ENCODE data around the gene ARRDC5.
"Not testable (repeated sequence)": the region's sequence is repeated elsewhere in the genome, so short reads cannot be mapped to it uniquely, and the experiment has no call there.

Gene ARRDC5

DNA sequence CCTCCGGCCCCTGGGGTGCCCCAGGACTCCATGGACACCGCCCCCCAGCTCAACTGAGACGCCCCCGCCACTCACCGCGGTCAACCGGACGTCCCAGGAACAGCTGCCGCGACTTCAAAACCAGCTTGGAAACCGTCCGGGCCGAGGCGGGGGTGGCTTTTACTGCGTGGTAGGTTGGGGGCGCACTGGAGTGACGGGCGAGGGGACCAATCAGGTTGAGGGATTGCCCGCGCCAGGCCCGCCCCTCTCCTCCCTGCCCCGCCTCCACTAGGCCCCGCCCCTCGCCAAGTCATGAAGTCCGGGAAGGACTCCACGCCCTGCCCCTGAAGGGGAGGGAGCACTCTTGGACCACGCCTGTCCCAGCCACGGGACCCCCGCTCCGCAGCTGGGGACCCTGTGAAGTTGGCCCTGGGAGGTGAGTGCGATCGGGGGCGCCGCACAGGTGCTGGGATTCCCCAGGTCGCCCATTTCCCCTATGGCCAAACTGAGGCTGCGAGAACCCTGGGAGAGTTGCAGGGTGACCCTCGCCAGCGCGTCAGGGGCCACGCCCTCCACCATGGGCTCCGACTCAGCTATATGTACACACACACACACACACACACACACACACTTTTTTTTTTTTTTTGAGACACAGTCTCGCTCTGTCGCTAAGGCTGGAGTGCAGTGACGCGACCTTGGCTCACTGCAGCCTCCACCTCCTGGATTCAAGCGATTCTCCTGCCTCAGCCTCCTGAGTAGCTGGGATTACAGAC lies 35.0 kb downstream of the ARRDC5 start, which contains the start of gene PLIN3:
TSS of gene PLIN3 (minus strand) at position 134 of the 752 bp plus-strand sequence. CDS start 6,273 bp downstream, outside the sequence.
- FAIRE-seq: no peak

DNA sequence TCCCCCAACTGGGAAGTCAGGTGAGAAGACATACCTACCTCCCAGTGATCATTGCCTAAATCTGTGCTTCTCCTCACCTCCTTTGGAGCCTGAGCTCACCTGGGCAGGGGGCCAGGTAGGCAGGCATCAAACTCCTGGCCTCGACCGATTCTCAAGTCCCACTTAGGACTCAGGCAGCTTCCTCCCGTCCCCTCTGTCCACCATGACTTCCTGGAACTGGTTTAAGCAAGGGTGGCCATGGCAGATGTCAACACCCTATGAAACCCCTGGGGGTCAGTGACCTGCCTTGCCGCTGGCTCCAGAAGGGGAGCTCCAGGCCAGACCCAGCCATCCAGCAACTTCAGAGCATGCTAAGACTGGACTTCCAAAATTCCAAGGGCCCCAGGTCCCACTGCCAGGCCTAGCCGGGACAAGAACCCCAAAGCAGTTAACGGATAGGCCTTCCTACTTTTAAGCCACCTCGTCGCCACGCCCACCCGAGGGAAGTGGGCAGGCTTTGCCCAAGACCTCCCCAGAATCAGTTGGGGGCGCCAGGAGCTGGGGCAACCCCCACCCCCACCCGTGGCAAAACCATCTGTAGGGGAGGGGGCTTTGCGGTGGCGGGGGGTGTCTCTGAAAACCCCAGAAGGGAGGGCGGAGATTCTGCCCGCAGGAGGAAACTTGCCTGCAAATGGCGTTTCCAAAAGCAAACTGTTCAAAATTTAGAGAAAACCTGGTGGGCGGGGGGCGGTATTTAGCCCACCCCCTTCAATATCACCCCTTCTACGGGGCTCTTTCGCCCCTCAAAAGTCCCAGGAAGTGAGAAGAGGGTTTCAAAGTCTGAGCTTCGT lies 35.9 kb downstream of the ARRDC5 start:
- FAIRE-seq: no peak

DNA sequence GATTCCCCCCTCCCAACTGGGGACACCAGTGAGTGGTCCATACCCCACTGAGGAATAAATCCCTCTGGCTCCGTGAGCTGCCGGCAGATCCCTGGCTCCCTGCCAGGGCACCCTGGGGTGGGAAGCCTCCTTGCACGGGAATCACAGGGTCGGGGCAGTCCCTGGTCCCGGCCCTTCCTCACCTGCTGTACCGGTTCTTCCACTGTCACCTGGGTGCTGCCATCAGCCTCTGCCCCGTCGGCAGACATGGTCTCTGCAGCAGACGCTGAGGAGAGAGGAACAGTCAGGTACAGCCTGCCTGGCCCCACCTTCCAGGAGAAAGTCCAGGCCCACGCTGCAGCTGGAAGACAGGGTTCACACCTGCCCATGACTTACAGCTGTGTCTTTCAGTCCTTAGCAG lies 41.5 kb downstream of the ARRDC5 start:
- FAIRE-seq: no peak

DNA sequence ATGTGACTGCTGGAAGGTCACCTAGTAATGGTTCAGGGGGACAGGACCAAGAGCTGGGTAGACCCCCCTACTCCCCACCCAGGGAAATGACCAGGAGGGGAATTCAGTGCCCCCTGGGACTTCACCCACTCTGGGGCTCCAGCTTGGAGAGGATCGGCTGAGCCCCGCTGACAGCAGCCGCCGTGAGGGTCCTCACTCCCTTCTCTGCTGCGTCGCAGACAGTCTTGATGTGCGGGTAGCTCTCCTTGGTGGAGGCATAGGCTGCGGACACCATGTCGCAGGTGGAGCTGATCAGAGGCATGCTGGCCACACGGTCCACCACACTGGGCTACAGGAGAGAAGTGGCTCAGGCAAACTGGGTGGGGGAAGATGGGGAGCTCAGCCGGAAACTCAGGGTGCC lies 43.0 kb downstream of the ARRDC5 start:
- no peak for FAIRE-seq

DNA sequence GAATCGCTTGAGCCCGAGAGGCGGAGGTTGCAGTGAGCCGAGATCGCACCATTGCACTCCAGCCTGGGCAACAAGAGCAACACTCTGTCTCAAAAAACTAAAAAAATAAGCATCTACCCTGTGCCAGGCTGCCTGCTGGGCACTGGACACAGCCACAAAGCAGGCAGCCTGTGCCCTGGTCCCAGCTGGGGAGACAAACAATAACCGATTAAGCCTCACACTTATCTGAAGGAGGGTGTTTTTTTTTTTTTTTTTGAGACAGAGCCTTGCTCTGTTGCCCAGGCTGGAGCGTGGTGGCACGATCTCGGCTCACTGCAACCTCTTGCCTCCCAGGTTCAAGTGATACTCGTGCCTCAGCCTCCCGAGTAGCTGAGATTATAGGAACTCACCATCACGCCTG lies 46.2 kb downstream of the ARRDC5 start:
- not testable (repeated sequence) for FAIRE-seq

DNA sequence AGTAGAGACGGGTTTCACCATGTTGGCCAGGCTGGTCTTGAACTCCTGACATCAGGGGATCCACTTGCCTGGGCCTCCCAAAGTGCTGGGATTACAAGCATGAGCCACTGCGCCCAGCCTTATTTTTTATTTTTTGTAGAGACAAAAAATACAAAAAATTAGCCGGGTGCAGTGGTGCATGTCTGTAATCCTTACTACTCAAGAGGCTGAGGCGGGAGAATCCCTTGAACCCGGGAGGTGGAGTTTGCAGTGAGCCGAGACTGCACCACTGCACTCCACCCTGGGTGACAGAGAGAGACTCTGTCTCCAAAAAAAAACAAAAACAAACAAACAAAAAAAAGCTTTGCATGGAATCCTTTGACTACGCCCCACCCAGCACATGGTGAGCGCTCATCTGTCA lies 49.2 kb downstream of the ARRDC5 start:
- FAIRE-seq: not testable (repeated sequence)

DNA sequence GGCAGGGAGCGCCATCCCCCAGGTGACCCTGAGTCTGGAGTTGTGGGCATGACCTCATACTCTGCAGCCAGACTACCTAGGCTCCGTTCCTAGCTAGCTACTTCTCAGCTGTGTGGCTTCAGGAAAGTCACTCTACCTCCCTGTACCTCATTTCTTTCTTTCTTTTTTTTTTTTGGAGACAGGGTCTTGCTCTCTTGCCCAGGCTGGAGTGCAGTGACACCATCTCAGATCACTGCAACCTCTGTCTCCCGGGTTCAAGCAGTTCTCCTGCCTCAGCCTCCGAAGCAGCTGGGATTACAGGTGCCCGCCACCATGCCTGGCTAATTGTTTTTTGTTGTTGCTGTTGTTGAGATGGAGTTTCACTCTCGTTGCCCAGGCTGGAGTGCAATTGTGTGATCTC lies 50.2 kb downstream of the ARRDC5 start:
- no peak for FAIRE-seq

DNA sequence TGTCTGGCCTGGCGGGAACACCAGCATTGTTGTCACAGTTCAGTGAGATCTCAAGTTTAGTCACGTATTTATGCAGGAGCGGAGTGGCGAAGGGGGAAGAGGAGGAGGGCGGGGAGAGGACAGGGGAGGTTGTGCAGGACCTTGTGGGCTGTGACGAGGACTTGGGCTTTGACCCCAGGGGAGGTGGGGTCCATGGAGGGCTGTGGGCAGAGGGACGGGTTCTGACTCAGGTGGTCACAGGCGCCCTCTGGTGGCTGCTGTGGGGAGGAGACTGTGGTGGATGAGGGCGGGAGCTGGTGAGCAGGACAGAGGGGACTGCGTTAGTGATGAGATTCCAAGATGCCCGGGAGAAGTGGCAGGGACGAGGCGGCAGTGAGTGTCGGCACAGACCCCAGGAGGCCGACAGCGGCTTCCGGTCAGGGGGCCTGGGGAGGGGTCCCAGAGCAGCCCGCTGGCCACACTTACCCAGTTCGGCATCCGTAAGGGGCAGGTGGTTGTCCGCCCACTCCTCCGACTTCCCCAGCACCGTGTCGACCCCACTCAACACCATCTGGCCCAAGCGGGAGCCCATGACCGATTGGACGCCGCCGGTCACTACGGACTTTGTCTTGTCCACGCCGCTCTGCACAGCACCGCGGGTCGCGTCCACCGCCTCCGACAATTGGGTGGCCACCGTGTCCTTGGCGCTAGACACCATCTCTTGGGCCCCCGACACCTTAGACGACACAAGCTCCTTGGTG lies 51.0 kb downstream of the ARRDC5 start:
- FAIRE-seq: no peak

DNA sequence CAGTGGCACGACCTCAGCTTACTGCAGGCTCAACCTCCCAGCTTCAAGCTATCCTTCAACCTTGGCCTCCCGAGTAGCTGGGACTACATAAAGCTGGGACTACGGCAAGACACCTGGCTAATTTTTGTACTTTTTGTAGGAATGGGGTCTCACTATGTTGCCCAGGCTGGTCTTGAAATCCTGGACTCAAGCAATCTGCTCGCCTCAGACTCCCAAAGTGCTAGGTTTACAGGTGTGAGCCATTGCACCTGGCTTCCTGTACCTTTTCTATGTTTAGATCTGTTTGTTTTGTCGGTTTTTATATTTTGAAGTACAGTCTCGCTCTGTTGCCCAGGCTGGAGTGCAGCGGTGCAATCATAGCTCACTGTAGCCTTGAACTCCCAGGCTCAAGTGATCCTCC lies 53.7 kb downstream of the ARRDC5 start:
- FAIRE-seq: no peak

DNA sequence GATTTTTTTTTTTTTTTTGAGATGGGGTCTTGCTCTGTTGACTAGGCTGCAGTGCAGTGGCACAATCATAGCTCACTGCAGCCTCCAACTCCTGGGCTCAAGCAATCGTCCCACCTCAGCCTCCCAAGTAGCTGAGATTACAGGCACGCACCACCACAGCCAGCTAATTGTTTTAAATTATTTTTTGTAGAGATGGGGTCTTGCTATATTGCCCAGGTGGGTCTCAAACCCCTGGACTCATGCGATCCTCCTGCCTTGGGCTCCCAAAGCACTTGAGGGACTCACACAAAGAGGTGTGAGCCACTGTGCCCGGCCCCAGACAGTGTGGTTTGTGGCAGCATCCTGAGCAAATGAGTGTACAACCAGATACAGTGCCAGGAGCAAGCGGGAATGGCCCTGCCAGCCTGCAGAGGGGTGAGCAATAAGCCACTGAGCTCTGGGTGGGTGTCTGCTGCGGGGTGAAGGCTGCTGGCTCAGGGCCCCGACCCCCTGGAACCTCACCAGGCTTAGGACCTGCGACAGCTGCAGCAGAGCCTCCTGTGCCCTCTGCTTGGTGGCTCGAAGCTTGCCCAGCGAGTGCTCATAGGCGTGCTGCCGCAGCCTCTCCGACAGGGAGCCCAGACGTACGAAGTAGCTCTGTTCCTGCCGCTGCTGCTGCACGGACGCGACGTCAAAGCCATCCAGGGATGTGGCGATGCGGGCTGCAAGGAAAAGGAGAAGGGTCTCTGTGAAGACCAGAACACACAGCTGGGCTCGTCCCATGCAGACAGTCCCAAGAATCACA lies 55.3 kb downstream of the ARRDC5 start:
- FAIRE-seq: no peak

DNA sequence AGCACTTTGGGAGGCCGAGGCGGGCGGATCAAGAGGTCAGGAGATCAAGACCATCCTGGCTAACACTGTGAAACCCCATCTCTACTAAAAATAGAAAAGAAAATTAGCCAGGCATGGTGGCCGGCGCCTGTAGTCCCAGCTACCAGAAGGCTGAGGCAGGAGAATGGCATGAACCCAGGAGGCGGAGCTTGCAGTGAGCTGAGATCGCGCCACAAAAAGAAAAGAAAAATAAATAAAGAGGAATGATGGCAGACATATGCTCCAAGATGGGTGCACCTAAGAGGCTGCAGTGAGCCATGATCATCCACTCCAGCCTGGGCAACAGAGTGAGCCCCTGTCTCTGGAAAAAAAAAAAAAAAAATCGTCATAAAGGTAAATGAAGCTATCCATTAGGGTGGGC lies 56.7 kb downstream of the ARRDC5 start:
- FAIRE-seq: not testable (repeated sequence)

DNA sequence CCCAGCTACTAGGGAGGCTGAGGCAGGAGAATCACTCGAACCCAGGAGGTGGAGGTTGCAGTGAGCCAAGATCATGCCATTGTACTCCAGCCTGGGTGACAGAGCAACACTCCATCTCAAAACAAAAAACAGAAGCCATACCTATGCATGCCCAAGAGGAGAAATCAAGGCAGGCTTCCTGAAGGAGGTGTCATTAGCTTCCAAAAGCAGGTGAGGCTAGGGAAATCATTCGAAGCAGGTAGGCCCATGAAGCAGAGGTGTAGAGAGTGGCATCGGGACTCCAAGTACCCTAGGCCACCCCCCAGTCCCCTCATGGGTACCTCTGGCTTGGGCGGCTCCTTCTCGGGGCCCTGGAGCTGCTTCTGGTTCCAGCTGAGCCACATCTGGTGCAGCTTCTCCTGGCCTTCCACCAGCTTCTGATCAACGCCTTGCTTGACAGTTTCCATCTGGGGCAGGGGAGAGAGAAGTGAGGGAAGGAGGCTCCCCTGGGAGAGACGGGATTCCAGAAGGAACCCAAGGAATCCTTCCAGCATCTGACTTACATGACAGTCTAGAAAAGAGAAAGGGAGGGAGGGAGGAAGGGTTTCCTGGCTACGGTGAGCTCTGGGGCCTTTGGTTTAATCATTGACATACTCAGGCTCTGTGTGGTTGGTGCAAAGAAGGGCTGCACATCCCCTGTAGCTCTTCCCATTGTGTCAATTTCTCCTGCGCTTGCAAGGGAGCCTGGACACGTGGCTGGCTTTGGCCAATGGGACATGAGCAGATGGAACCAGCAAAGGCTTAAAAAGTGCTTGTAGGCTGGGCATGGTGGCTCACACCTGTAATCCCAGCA lies 58.1 kb downstream of the ARRDC5 start:
- FAIRE-seq: no peak

DNA sequence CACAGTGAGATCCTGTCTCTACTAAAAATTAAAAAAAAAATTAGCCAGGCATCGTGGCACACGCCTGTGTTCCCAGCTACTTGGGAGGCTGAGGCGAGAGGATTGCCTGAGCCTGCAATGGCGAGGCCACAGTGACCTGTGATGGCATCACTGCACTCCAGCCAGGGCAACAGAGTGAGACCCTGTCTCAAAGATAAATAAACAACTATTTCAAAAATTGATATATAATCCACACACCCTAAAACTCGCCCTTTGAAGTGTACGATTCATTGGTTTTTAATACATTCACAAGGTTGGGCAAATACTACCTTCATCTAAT lies 59.1 kb downstream of the ARRDC5 start:
- no peak for FAIRE-seq
